ENCODE measurements around the gene SNAPC3.
"Not testable (repeated sequence)": the region's sequence is repeated elsewhere in the genome, so short reads cannot be mapped to it uniquely, and the experiment has no call there.

SNAPC3 gene

GRCh38 chr9:15422372-15423230, at the start of gene SNAPC3:
Gene SNAPC3 (plus strand): TSS chr9:15422876. CDS start chr9:15422880, 4 bp downstream.
- in situ Hi-C loops (cut with HindIII; ENCODE audit: low sequenced_read_pairs) = loop anchor here (5.0 kb wide), 1 partner anchor 60 kb away; no protein-coding TSS in a partner anchor

GRCh38 chr9:15373881-15374280, 48.8 kb upstream of the SNAPC3 start:
- in situ Hi-C loops (cut with HindIII; ENCODE audit: low sequenced_read_pairs) = no loop called here

GRCh38 chr9:15374310-15374709, 48.4 kb upstream of the SNAPC3 start:
- in situ Hi-C loops (cut with HindIII; ENCODE audit: low sequenced_read_pairs) = no loop called here

- in situ Hi-C loops (cut with HindIII; ENCODE audit: low sequenced_read_pairs) = no loop called here
Measured at GRCh38 chr9:15374825-15375224, 47.9 kb upstream of the SNAPC3 start.

GRCh38 chr9:15377625-15378540, 44.8 kb upstream of the SNAPC3 start:
- in situ Hi-C loops (cut with HindIII; ENCODE audit: low sequenced_read_pairs) = no loop called here

GRCh38 chr9:15379317-15379716, 43.4 kb upstream of the SNAPC3 start:
- in situ Hi-C loops (cut with HindIII; ENCODE audit: low sequenced_read_pairs) = not testable (repeated sequence)

GRCh38 chr9:15379888-15380287, 42.8 kb upstream of the SNAPC3 start:
- in situ Hi-C loops (cut with HindIII; ENCODE audit: low sequenced_read_pairs) = not testable (repeated sequence)

GRCh38 chr9:15381491-15381890, 41.2 kb upstream of the SNAPC3 start:
- in situ Hi-C loops (cut with HindIII; ENCODE audit: low sequenced_read_pairs) = no loop called here

GRCh38 chr9:15386465-15386864, 36.2 kb upstream of the SNAPC3 start:
- in situ Hi-C loops (cut with HindIII; ENCODE audit: low sequenced_read_pairs) = no loop called here

- in situ Hi-C loops (cut with HindIII; ENCODE audit: low sequenced_read_pairs) = no loop called here
Measured at GRCh38 chr9:15389173-15389572, 33.5 kb upstream of the SNAPC3 start.

GRCh38 chr9:15389631-15390030, 33.0 kb upstream of the SNAPC3 start:
- in situ Hi-C loops (cut with HindIII; ENCODE audit: low sequenced_read_pairs) = loop anchor here (5.0 kb wide), 1 partner anchor 57 kb away; no protein-coding TSS in a partner anchor

GRCh38 chr9:15390201-15390600, 32.5 kb upstream of the SNAPC3 start:
- in situ Hi-C loops (cut with HindIII; ENCODE audit: low sequenced_read_pairs) = loop anchor here (5.0 kb wide), 1 partner anchor 58 kb away; no protein-coding TSS in a partner anchor

- in situ Hi-C loops (cut with HindIII; ENCODE audit: low sequenced_read_pairs) = loop anchor here (5.0 kb wide), 1 partner anchor 60 kb away; no protein-coding TSS in a partner anchor
Measured at GRCh38 chr9:15392363-15392762, 30.3 kb upstream of the SNAPC3 start.

- in situ Hi-C loops (cut with HindIII; ENCODE audit: low sequenced_read_pairs) = no loop called here
Measured at GRCh38 chr9:15400281-15400941, 22.3 kb upstream of the SNAPC3 start.

GRCh38 chr9:15401266-15401665, 21.4 kb upstream of the SNAPC3 start:
- in situ Hi-C loops (cut with HindIII; ENCODE audit: low sequenced_read_pairs) = no loop called here

GRCh38 chr9:15403155-15403554, 19.5 kb upstream of the SNAPC3 start:
- in situ Hi-C loops (cut with HindIII; ENCODE audit: low sequenced_read_pairs) = no loop called here

GRCh38 chr9:15404171-15404570, 18.5 kb upstream of the SNAPC3 start:
- in situ Hi-C loops (cut with HindIII; ENCODE audit: low sequenced_read_pairs) = no loop called here

GRCh38 chr9:15416880-15417279, 5.8 kb upstream of the SNAPC3 start:
- in situ Hi-C loops (cut with HindIII; ENCODE audit: low sequenced_read_pairs) = no loop called here

- in situ Hi-C loops (cut with HindIII; ENCODE audit: low sequenced_read_pairs) = no loop called here
Measured at GRCh38 chr9:15417626-15418025, 5.0 kb upstream of the SNAPC3 start.

- in situ Hi-C loops (cut with HindIII; ENCODE audit: low sequenced_read_pairs) = loop anchor here (5.0 kb wide), 1 partner anchor 58 kb away; no protein-coding TSS in a partner anchor
Measured at GRCh38 chr9:15420796-15421195, 1.9 kb upstream of the SNAPC3 start.

GRCh38 chr9:15421532-15421931, 1.1 kb upstream of the SNAPC3 start:
- in situ Hi-C loops (cut with HindIII; ENCODE audit: low sequenced_read_pairs) = loop anchor here (5.0 kb wide), 1 partner anchor 59 kb away; no protein-coding TSS in a partner anchor
